GM21529 (cell line): ENCODE measurements around the gene RAB6A.
A peak's percentile ranks its signal among the peaks of the same experiment; 100 is the strongest.
"Not testable (repeated sequence)": the region's sequence is repeated elsewhere in the genome, so short reads cannot be mapped to it uniquely, and the experiment has no call there.

Experiments used
- ATAC-seq: cut with Tn5 transposase; IDR thresholded peaks from one replicate; pipeline ENCODE4 v1.9.1; 2021; ENCODE audit not compliant: unreplicated experiment

RAB6A gene

DNA sequence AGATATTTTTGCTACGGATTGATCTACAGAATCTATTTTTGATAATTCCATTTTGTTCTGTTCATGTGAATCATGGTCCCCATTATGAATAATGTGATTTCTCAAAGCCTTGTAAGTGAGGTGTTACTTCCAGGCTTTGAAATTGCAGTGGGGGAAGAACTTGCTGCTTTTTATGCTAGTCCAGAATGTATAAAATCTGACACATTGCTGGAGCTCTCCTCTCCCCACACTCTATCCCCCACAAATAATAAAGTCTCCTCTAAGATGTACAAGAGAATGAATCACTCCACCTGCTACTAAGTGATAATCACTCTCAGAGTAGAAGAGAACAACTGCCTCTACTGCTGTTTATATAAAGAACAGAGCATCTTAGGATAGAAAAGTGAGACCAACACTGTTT, 5.9 kb upstream of the RAB6A start:
- no peak for ATAC-seq

DNA sequence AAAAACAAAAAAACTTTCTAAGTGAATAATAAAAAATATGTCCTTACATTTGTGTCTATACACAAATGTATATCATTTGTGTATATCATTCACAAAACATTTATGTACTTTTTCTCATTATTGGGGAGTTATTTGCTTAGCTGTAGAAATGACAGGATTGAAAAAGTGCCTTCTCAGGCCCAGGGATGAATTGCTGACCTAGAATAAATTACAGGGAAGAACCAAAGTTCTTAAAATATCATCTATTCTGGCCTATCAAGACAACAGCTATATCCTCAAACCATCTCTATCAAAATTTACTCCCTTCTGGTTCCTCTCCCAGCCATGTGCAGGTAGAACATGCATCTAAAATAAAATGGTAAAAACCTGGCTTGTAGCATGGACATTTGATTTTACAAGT, 1.9 kb upstream of the RAB6A start:
- ATAC-seq = no peak

DNA sequence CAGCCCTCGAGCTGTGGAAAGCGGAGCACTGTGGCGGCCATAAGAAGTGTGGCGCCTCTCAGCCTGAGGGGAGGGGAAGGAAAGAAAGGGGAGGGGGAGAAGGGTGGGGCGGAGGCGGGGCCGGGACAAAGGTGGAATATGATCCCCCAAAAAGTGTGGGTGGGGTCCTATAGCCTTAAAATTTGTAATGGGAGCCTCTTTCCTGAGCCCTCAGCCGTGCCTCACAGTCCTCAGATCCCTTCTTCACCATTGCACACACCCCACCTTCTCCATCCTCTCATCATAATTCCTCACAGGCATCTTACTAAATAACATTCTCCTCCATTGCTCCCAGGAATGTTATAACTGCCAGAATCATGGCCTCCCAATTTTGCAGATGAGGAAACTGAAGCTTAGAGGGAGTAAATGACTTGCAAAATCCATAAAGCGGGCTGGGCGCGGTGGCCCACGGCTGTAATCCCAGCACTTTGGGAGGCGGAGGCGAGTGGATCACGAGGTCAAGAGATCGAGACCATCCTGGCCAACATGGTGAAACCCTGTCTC, 600 bp upstream of the RAB6A start:
- ATAC-seq = peak; percentile 0

DNA sequence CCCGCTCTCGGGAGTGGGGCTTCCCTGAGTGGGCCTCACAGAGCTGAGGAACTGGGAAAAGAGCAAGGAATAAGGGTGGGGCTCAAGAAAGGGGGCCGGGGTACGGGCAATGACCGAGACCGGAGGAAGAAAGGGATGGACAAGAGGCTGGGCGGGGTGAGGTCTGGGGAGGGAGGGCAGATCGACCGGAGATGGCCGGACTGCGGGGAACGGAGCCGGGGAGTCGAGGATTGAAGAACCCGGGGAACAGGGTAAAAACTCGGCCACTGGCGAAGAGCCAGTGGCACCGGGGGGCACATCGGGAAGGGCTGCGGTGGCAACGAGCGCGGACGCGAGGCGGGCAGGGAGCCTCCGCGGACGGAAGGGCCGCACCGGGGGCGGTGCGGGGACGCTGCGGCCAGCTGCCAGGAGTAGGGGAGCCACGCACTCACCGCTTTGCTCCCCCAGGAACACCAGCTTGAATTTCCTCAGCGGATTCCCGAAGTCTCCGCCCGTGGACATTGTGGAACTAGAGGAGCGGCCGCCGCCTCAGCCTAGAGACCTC, 667 bp downstream of the RAB6A start:
- no peak for ATAC-seq

DNA sequence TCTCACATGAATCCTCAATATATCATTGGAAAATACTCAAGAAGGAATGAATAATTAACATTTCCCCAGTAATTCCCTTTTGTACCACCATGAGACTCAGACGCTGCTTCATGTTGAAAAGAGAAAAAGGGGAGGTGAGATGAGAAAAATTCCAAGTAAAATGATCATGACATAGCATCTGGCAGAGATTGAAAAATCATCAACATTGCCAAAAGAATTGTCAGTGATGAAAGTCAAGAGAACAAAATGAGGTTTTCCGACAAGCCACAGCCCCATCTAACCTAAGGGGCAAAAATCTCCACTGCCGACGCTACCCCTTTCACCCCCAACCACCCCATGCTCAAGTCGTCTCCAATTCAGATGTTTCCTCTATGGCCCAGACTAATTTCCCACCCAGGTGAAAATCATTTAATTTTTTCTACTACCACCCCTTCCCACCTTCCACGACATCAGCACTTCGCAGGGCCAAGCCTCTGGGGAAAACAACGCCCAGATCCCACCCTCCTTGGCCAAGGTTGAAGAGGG, 1.2 kb downstream of the RAB6A start:
- ATAC-seq = no peak

DNA sequence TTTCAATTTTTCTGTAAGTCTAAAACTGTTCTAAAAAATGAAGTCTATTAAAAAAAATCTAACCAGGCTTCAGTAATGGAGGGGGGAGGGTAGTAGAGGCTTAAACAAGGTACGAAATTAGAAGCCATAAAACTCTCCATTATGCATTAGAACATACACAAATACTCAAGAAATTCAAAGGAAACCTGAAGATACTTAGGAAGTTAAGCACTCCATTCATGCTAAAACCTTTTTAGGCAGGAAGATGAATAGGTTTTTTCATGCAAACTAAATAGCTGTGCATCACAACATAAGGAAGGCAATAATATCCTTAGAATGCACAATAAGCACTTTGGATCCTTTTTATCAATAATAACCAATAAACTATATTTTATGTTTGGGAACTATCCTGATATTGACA, 2.4 kb downstream of the RAB6A start:
- no peak for ATAC-seq

DNA sequence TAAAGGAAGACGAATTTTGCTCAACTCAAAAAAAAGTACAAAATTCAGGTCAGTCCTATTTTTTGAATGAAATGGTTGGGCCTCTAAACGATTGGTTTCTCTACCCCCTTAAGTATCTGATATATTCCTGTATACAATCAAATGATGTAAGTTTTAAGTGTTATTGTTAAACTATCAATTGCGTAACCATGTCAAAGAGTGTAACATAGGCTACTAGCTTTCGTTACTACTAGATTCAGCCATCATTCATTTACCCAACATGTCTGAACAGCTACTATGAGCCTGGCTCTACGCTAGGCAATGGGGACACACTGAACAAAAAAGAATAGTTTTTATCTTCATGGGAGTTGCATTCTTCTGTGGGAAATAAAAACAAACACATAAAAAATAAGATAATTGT, 3.3 kb downstream of the RAB6A start:
- no peak for ATAC-seq

DNA sequence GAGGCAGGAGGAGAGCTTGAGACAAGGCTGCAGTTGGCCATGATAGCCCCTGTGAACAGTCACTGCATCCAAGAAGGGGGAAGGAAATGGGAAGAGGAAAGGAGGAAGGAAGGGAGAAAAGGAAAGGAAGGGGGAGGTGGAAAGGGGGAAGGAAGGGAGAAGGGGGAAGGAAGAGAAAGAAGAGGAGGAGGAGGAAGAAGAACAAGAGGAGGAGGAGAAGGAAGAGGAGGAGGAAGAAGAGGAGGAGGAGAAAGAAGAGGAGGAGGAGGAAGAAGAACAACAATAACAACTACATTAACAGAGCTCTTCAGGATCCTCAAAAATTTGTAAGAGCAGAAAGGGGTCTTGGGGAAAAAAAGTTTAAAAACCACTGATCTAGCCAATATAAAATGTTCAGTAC, 5.2 kb downstream of the RAB6A start:
- no peak for ATAC-seq

DNA sequence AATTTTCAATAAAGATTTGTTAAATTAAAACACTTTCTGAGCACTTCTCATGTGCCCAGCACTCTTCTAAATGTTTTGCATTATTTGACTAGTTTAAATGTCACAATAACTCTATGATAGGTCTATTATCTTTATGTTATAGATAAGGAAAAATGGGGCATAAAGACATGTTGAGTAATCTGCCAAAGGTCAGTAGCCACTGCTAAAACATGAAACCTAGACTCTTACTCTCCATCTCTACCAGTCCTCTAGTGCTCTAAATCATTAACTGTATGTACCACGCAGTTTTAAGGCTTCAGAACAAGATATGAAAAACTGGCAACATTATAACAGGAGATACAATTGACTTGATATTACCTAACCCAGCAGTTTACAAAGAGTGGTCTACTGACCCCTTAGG, 6.9 kb downstream of the RAB6A start:
- ATAC-seq = no peak

DNA sequence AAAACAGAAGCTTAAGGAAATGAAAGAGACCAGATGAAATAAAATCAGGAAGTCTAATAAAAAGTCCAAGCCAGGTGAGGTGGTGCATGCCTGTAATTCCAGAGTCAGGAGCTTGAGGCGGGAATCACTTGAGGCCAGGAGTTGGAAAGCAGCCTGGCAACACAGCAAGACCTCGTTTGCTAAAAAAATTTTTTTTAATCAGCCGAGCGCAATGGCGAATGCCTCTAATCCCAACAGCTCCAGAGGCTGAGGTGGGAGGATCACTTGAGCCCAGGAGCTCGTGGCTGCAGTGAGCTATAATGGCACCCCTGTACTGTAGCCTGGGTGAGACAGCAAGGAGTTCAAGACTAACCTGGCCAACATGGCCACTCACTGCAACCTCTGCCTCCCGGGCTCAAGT, 8.0 kb downstream of the RAB6A start:
- no peak for ATAC-seq

DNA sequence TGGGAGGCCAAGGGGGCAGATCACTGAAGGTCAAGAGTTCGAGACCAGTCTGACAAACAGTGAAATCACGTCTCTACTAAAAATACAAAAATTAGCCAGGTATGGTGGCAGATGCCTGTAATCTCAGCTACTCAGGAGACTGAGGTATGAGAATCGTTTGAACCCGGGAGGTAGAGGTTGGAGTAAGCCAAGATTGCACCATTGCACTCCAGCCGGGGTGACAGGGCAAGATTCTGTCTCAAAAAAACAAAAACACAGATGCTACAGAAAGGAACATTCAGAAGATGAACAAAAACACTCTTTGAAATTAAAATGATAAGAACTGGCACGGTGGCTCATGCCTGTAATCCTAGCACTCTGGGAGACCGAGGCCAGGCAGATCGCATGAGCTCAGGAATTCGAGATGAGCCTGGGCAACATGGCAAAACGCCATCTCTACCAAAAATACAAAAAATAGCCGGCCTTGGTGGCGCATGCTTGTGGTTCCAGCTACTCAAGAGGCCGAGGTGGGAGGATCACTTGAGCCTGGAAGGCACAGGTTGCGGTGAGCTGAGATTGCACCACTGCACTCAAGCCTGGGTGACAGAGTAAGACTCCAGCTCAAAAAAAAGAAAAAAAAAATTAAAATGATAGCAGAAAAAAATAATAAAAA, 8.5 kb downstream of the RAB6A start:
- no peak for ATAC-seq

DNA sequence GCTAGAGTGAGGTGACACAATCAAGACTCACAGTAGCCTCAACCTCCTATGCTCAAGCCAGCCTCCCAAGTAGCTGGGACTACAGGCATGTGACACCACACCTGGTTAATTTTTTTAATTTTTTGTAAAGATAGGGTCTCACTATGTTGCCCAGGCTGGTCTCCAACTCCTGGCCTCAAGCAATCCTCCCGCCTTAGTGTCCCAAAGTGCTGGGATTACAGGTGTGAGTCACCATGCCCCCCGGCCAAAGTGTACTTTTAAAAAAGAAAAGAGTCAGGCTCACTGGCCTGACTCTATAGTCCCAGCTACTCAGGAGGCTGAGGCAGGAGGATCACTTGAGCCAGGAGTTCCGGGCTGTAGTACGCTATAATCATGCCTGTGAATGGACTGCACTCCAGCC, 10.0 kb downstream of the RAB6A start:
- ATAC-seq = not testable (repeated sequence)

DNA sequence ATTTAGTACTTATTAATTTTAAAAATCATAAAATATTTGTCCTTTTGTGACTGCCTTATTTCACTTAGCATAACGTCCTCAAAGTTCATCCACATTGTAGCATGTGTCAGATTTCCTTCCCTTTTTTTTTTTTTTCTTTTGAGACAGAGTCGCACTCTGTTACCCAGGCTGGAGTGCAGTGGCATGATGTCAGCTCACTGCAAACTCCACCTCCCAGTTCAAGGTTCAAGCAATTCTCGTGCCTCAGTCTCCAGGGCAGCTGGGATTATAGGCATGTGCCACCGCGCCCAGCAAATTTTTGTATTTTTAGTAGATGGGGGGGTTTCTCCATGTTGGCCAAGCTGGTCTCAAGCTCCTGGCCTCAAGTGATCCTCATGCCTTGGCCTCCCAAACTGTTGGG, 10.6 kb downstream of the RAB6A start:
- no peak for ATAC-seq

DNA sequence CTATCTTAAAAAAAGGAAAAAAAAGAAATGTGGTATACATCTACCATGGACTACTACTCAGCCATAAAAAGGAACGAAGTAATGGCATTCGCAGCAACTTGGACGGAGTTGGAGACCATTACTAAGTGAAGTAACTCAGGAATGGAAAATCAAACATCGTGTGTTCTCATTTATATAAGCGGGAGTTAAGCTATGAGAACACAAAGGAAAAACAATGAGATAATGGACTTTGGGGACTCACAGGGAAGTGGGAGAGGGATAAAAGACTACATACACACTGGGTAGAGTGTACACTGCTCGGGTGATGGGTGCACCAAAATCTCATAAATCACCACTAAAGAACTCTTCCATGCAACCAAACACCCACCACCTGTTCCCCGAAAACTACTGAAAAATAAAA, 11.8 kb downstream of the RAB6A start:
- ATAC-seq = no peak

DNA sequence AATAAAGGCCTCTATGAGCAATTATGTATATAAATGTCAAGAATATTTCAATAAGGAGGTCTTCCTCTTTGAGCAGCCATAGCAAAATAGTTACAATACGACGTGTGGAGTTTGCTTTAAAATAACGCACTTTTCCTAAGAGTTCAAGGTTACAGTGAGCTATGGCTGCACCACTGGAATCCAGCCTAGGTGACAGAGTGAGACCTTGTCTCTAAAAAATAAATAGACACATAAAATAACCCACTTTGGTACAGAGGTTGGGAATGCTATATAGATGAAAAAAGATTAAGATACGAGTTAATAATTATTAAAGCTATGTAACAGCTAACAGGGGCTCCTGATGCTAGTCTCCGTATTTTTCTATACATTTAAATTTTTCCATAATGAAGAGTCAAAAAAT, 12.6 kb downstream of the RAB6A start:
- no peak for ATAC-seq

DNA sequence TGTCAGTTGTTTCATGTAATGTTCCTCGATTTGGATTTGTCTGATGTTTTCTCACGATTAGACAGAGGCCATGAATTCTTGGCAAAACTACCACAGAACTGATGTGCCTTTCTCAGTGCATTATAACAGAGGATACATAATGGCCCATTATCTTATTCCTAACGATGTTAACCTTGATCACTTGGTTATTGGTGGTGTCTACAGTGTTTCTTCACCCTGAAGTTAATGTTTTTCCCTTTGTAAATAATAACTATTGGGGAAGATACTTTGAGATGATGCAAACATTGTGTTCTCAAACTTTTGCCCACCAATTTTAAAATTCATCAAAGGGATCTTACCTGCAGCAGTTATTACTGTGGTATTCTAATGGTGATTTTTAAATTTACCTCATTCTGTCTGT, 13.1 kb downstream of the RAB6A start:
- no peak for ATAC-seq

DNA sequence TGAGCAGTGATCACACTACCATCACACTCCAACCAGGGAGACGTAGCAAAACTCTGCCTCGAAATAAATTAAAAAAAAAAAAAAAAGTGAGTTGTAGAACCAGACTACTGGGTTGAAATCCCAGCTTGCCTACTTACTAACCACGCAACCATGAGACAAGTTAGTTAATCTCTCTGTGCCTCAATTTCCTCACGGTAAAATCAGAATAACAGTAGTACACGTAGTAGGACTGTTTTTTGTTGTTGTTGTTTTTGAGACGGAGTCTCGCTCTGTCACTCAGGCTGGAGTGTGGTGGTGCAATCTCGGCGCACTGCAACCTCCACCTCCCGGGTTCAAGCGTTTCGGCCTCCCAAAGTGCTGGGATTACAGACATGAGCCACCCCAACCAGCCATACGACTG, 14.2 kb downstream of the RAB6A start:
- ATAC-seq = no peak

DNA sequence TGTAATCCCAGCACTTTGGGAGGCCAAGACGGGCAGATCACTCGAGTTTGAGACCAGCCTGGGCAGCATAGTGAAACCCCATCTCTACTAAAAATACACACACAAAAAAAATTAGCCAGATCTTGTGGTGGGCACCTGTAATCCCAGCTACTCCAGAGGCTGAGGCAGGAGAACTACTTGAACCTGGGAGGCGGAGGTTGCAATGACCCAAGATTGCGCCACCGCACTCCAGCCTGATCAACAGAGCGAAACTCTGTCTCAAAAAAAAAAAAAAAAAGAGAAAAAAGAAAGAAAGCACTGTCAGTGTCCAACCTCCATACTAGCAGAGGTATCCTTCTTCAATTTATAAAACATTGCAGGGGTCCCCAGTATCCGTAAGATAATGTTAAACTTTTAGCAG, 17.8 kb downstream of the RAB6A start:
- no peak for ATAC-seq

DNA sequence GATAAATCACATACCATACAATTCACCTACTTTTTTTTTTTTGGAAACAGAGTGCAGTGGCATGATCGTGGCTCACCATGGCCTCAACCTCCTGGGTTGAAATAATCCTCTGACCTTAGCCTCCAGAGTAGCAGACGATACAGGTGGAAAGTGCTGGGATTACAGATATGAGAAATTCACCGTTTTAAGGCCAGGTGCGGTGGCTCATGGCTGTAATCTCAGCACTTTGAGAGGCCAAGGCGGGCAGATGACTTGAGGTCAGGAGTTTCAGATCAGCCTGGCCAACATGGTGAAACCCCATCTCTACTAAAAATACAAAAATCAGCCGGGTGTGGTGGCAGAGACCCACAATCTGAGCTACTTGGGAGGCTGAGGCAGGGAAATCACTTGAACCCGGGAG, 24.9 kb downstream of the RAB6A start:
- ATAC-seq = not testable (repeated sequence)

DNA sequence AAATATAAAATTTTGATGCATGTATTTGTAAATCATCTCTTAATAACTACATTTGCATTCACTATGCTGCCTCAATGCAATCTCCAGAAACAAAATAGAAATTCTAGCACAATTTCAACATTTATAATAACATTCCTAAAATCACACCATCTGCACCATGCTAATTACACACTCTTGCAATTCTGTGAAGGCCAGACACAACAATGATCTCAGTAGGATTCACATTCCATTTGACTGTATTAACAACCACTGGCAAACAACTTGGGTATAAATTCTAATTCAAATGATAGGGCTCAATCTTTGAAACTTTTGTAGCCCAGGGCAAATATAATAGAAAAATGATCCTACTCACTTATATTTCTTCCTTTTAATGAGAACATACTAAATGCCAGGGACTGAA, 25.9 kb downstream of the RAB6A start:
- no peak for ATAC-seq

DNA sequence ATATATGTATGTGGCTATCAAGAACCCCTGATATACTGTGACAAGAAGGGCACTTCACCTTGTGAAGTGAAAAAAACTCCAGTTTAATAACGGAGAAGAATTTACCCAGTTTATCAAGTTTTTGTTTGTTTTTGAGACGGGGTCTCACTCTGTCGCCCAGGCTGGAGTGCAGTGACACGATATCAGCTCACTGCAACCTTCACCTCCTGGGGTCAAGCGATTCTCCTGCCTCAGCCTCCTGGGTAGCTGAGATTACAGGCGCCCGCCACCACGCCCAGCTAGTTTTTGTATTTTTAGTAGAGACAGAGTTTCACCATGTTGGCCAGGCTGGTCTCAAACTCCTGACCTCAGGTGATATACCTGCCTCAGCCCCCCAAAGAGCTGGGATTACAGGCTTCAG, 26.9 kb downstream of the RAB6A start:
- not testable (repeated sequence) for ATAC-seq

DNA sequence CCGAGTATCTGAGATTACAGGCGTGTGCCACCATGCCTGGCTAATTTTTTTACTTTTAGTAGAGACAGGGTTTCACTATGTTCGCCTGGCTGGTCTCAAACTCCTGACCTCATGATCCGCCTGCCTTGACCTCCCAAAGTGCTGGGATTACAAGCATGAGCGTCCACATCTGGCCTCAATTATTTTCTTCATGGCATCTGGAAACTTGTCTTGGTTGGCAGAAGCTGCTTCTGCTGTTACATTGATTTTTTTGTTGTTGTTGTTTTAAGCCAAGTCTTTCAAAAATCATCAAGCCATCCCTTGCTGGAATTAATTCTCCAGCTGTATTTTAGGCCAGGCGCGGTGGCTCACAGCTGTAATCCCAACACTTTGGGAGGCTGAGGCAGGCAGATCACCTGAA, 27.9 kb downstream of the RAB6A start:
- not testable (repeated sequence) for ATAC-seq
